H9 (cell line): ENCODE data around the gene FGFR4. TPM values are rescaled to one million over a fixed set of nuclear protein-coding genes. Genes with fewer than 3 reads are reported as not detected.

ENCODE experiments used
- DNase-seq: peaks from one replicate; pipeline ENCODE4 v3.0.0-alpha.2; 2017
- H2AFZ ChIP-seq: one replicate; pipeline ENCODE4 v1.6.1; 2013; ENCODE audit warnings: mild to moderate bottlenecking, low read length, control low read depth, moderate library complexity
- H2AK5ac ChIP-seq: 2 replicates; pipeline ENCODE4 v1.6.1; 2013; ENCODE audit warnings: low read length, control low read depth, mixed read lengths; ENCODE audit not compliant: insufficient read length
- H2BK120ac ChIP-seq: one replicate; pipeline ENCODE4 v1.6.1; 2013; ENCODE audit warnings: low read depth, mild to moderate bottlenecking, low read length, control low read depth, inconsistent platforms; ENCODE audit not compliant: poor library complexity, severe bottlenecking
- H2BK12ac ChIP-seq: 2 replicates; pipeline ENCODE4 v1.6.1; 2013; ENCODE audit warnings: low read length, control low read depth, mixed read lengths, low read depth; ENCODE audit not compliant: insufficient read length
- H2BK15ac ChIP-seq: 2 replicates; pipeline ENCODE4 v1.6.1; 2013; ENCODE audit warnings: low read depth, low read length, control low read depth
- H2BK20ac ChIP-seq: one replicate; pipeline ENCODE4 v1.6.1; 2013; ENCODE audit warnings: low read depth, mild to moderate bottlenecking, low read length, control low read depth, inconsistent platforms; ENCODE audit not compliant: poor library complexity, severe bottlenecking
- H2BK5ac ChIP-seq: 2 replicates; pipeline ENCODE4 v1.6.1; 2013; ENCODE audit warnings: low read length, control low read depth, mixed read lengths; ENCODE audit not compliant: insufficient read length
- H3K14ac ChIP-seq: 2 replicates; pipeline ENCODE4 v1.6.1; 2013; ENCODE audit warnings: low read length, control low read depth; ENCODE audit not compliant: insufficient read depth
- H3K18ac ChIP-seq: 2 replicates; pipeline ENCODE4 v1.6.1; 2013; ENCODE audit warnings: low read depth, mild to moderate bottlenecking, mixed read lengths, low read length, control low read depth; ENCODE audit not compliant: insufficient read length
- H3K23ac ChIP-seq: 2 replicates; pipeline ENCODE4 v1.6.1; 2013; ENCODE audit warnings: low read length, control low read depth, mixed read lengths, low read depth; ENCODE audit not compliant: insufficient read length
- H3K23me2 ChIP-seq: 2 replicates; pipeline ENCODE4 v1.6.1; 2013; ENCODE audit warnings: low read depth, mild to moderate bottlenecking, mixed read lengths, low read length, control low read depth; ENCODE audit not compliant: insufficient read length, poor library complexity, severe bottlenecking
- H3K27ac ChIP-seq: 2 replicates; pipeline ENCODE4 v1.5.1; 2013; ENCODE audit warnings: low read length, control low read depth, mixed read lengths, low read depth; ENCODE audit not compliant: insufficient read length
- H3K27me3 ChIP-seq: 2 replicates; pipeline ENCODE4 v1.6.1; 2013; ENCODE audit warnings: low read length, control low read depth, inconsistent platforms; ENCODE audit not compliant: insufficient read depth
- H3K4ac ChIP-seq: 2 replicates; pipeline ENCODE4 v1.6.1; 2013; ENCODE audit warnings: low read depth, mild to moderate bottlenecking, control low read depth, inconsistent platforms, low read length, moderate library complexity
- H3K4me1 ChIP-seq: 2 replicates; pipeline ENCODE4 v1.6.1; 2013; ENCODE audit warnings: low read length, control low read depth, inconsistent platforms; ENCODE audit not compliant: insufficient read depth
- H3K4me2 ChIP-seq: 2 replicates; pipeline ENCODE4 v1.6.1; 2013; ENCODE audit warnings: low read length, control low read depth, mixed read lengths; ENCODE audit not compliant: insufficient read length, insufficient read depth
- H3K56ac ChIP-seq: 2 replicates; pipeline ENCODE4 v1.6.1; 2013; ENCODE audit warnings: low read depth, mild to moderate bottlenecking, mixed read lengths, low read length, control low read depth; ENCODE audit not compliant: insufficient read length
- H3K79me1 ChIP-seq: 2 replicates; pipeline ENCODE4 v1.6.1; 2013; ENCODE audit warnings: low read depth, mild to moderate bottlenecking, moderate library complexity, low read length, control low read depth, inconsistent platforms; ENCODE audit not compliant: insufficient read depth, poor library complexity, severe bottlenecking
- H3K79me2 ChIP-seq: 2 replicates; pipeline ENCODE4 v1.6.1; 2013; ENCODE audit warnings: low read length, control low read depth, inconsistent platforms; ENCODE audit not compliant: insufficient read depth
- H3K9ac ChIP-seq: 2 replicates; pipeline ENCODE4 v1.6.1; 2013; ENCODE audit warnings: low read length, control low read depth, mixed read lengths; ENCODE audit not compliant: insufficient read length; ENCODE audit errors: extremely low read depth
- H3K9me3 ChIP-seq: one replicate; pipeline ENCODE4 v1.6.1; 2013; ENCODE audit warnings: low read depth, low read length, inconsistent platforms; ENCODE audit not compliant: control insufficient read depth
- H3T11ph ChIP-seq: one replicate; pipeline ENCODE4 v1.6.1; 2013; ENCODE audit warnings: mild to moderate bottlenecking, low read length, control low read depth, inconsistent platforms
- H4K20me1 ChIP-seq: one replicate; pipeline ENCODE4 v1.6.1; 2013; ENCODE audit not compliant: control insufficient read depth, insufficient read length, insufficient read depth
- H4K5ac ChIP-seq: 2 replicates; pipeline ENCODE4 v1.6.1; 2013; ENCODE audit warnings: low read depth, mild to moderate bottlenecking, mixed read lengths, low read length, control low read depth; ENCODE audit not compliant: insufficient read length
- H4K8ac ChIP-seq: replicated peaks from 2 replicates; pipeline ENCODE4 v1.6.1; 2013; ENCODE audit warnings: low read length, control low read depth, mixed read lengths, low read depth; ENCODE audit not compliant: insufficient read length
- H4K91ac ChIP-seq: 2 replicates; pipeline ENCODE4 v1.6.1; 2013; ENCODE audit warnings: low read depth, mild to moderate bottlenecking, moderate library complexity, mixed read lengths, low read length, control low read depth; ENCODE audit not compliant: insufficient read length
- H3K27ac Mint-ChIP-seq, 3 experiments: 2 replicates in 2 of 3; 3 replicates in 1 of 3; pipeline ENCODE4 v1.8.0; 2020 to 2021; ENCODE audit warnings: mixed read lengths in 3 of 3, mild to moderate bottlenecking in 1 of 3, moderate library complexity in 1 of 3
- H3K27me3 Mint-ChIP-seq: 2 replicates; pipeline ENCODE4 v1.8.0; 2021; ENCODE audit warnings: low read depth, mild to moderate bottlenecking, moderate library complexity, mixed read lengths
- H3K36me3 Mint-ChIP-seq, 3 experiments: 2 replicates in 2 of 3; 3 replicates in 1 of 3; pipeline ENCODE4 v1.8.0; 2020 to 2021; ENCODE audit warnings: low read depth in 3 of 3, mixed read lengths in 3 of 3; ENCODE audit not compliant: insufficient read depth in 1 of 3
- H3K4me1 Mint-ChIP-seq, 2 experiments: 2 replicates each; pipeline ENCODE4 v1.8.0; 2020; ENCODE audit warnings: mixed read lengths in 2 of 2
- H3K4me3 Mint-ChIP-seq, 2 experiments: 2 replicates in 1 of 2; 3 replicates in 1 of 2; pipeline ENCODE4 v1.8.0; 2020 to 2021; ENCODE audit warnings: mild to moderate bottlenecking in 2 of 2, mixed read lengths in 2 of 2, moderate library complexity in 1 of 2
- H3K9me3 Mint-ChIP-seq, 2 experiments: 2 replicates in 1 of 2; 3 replicates in 1 of 2; pipeline ENCODE4 v1.8.0; 2020; ENCODE audit warnings: mild to moderate bottlenecking in 2 of 2, mixed read lengths in 2 of 2, moderate library complexity in 1 of 2
- CTCF ChIP-seq: fragments of 200-600 bp; sonication (generic); conservative IDR thresholded peaks from 3 replicates; pipeline ENCODE4 v1.8.0; 2021; ENCODE audit warnings: antibody characterized with exemption, mild to moderate bottlenecking
- WGBS: extraction: QIAGEN DNeasy Blood & Tissue Kit; methylation state at CpG from one replicate; pipeline ENCODE4 v1.1.7; 2013; ENCODE audit warnings: missing lambda C conversion rate, low lambda C conversion rate, mixed read lengths; ENCODE audit not compliant: insufficient read length; ENCODE audit errors: extremely low coverage; 5-methylcytosine and 5-hydroxymethylcytosine counted together
- total RNA-seq: library from RNA; stranded (reverse); gene quantifications from 2 replicates; pipeline ENCODE4 v1.2.1, GENCODE V29; 2021

The FGFR4 gene
- total RNA-seq, 1 experiment from 2014 or later: 52.8 TPM

- no peak overlapping the region for H2AK5ac ChIP-seq
- H4K20me1 ChIP-seq: no peaks in the 10 kb centered on the region
- no peak overlapping the region for H2BK5ac ChIP-seq
- H3K23me2 ChIP-seq: no peaks in the 10 kb centered on the region
- peaks cover 15 to 60% (median 40%) of the 10 kb centered on the region in 3 experiments; a peak in 6 of 7 replicates for H3K36me3 Mint-ChIP-seq
- H2BK15ac ChIP-seq: no peak overlapping the region
- H3K56ac ChIP-seq: no peak overlapping the region
- no peaks in the 10 kb centered on the region for H3K27me3 Mint-ChIP-seq
- H3K23ac ChIP-seq: no peak overlapping the region
- no peak overlapping the region for H4K91ac ChIP-seq
- H3K9me3 Mint-ChIP-seq: no peaks in the 10 kb centered on the region
- no peak overlapping the region for H3K9ac ChIP-seq
- H2AFZ ChIP-seq: no peak overlapping the region
- no peaks in the 10 kb centered on the region for H3K79me2 ChIP-seq
- H3K4ac ChIP-seq: no peak overlapping the region
- H3K27ac ChIP-seq: no peak overlapping the region
- no peak overlapping the region for H4K5ac ChIP-seq
- no peak overlapping the region for H3K4me2 ChIP-seq
- no peak for DNase-seq
- TF ChIP-seq CTCF: no peak
- WGBS: no CpG with 5 or more reads among the region's 6 CpGs
- H3K27me3 ChIP-seq: no peaks in the 10 kb centered on the region
- H3K18ac ChIP-seq: no peak overlapping the region
- H2BK20ac ChIP-seq: no peak overlapping the region
- no peaks in the 10 kb centered on the region for H3K4me1 Mint-ChIP-seq
- H3K79me1 ChIP-seq: peaks cover 2% of the 10 kb centered on the region
- no peak overlapping the region for H3K4me3 Mint-ChIP-seq
- no peak overlapping the region for H2BK12ac ChIP-seq
- no peak overlapping the region for H3K14ac ChIP-seq
- no peaks in the 10 kb centered on the region for H3K9me3 ChIP-seq
- no peak overlapping the region for H2BK120ac ChIP-seq
- no peaks in the 10 kb centered on the region for H3K4me1 ChIP-seq
- H3K27ac Mint-ChIP-seq: no peak overlapping the region
- no peak overlapping the region for H3T11ph ChIP-seq
- H4K8ac ChIP-seq: no peak overlapping the region
These were observed 43.6 kb upstream of the FGFR4 start for GRCh38 chr5:177043114-177043513.
